HEK293 (cell line): ENCODE results near the gene CAPNS2.

Experiments
- CTCF ChIA-PET: fragments of 350-600 bp; formaldehyde crosslinking; extraction: SDS; loops from one replicate; lab custom pipeline; 2021; ENCODE audit warnings: antibody characterized with exemption; lab: Yijun Ruan, JAX
- POLR2A ChIA-PET: fragments of 300-600 bp; formaldehyde crosslinking; extraction: SDS; loops from one replicate; lab custom pipeline; 2020; ENCODE audit warnings: antibody characterized with exemption, inconsistent platforms; lab: Yijun Ruan, JAX
- H3K27ac ChIP-seq: fragments of 200-500 bp; sonication (Bioruptor generic); 2 replicates; pipeline ENCODE4 v1.5.1; 2014; ENCODE audit warnings: low read depth, low read length, control low read depth, inconsistent platforms; ENCODE audit errors: extremely low read depth
- H3K36me3 ChIP-seq, 2 experiments: fragments of 200-500 bp in 1 of 2; sonication (Bioruptor generic) in 1 of 2; 1 replicate in 1 of 2; 2 replicates in 1 of 2; pipeline ENCODE4 v1.5.1; 2014 to 2017; ENCODE audit warnings: inconsistent platforms in 2 of 2, low read length in 2 of 2; ENCODE audit not compliant: control insufficient read depth in 2 of 2, insufficient read depth in 1 of 2
- H3K4me1 ChIP-seq: fragments of 200-500 bp; sonication (Bioruptor generic); 2 replicates; pipeline ENCODE4 v1.5.1; 2014; ENCODE audit warnings: mild to moderate bottlenecking, low read length, inconsistent platforms; ENCODE audit not compliant: control insufficient read depth, insufficient read depth
- H3K4me3 ChIP-seq: 2 replicates; pipeline ENCODE4 v1.5.1; 2011; ENCODE audit warnings: low read depth, mild to moderate bottlenecking, control low read depth, low read length, moderate library complexity
- H3K9me3 ChIP-seq: fragments of 200-500 bp; sonication (Bioruptor generic); 2 replicates; pipeline ENCODE4 v1.5.1; 2014; ENCODE audit warnings: low read depth, low read length, inconsistent platforms; ENCODE audit not compliant: control insufficient read depth, insufficient read depth
- KLF9 ChIP-seq: fragments of 450-650 bp; formaldehyde crosslinking; IDR thresholded peaks from 2 replicates; pipeline ENCODE4 v1.5.1; 2016; ENCODE audit warnings: missing biosample characterization, missing genetic modification characterization, low read depth
- SP7 ChIP-seq: fragments of 450-650 bp; formaldehyde crosslinking; IDR thresholded peaks from 2 replicates; pipeline ENCODE4 v1.5.1; 2016; ENCODE audit warnings: missing biosample characterization, missing genetic modification characterization
- TRIM28 ChIP-seq: IDR thresholded peaks from 2 replicates; pipeline ENCODE4 v1.6.1; 2011; ENCODE audit warnings: low read length, control low read depth, borderline replicate concordance
- ZNF146 ChIP-seq: fragments of 450-650 bp; formaldehyde crosslinking; IDR thresholded peaks from 2 replicates; pipeline ENCODE4 v1.5.1; 2016; ENCODE audit warnings: missing biosample characterization, missing genetic modification characterization
- ZNF202 ChIP-seq: fragments of 450-650 bp; formaldehyde crosslinking; IDR thresholded peaks from 2 replicates; pipeline ENCODE4 v1.5.1; 2016; ENCODE audit warnings: missing biosample characterization, missing genetic modification characterization, borderline replicate concordance
- ZNF510 ChIP-seq: fragments of 450-650 bp; formaldehyde crosslinking; IDR thresholded peaks from 2 replicates; pipeline ENCODE4 v1.5.1; 2018; ENCODE audit warnings: mild to moderate bottlenecking, missing genetic modification characterization, missing biosample characterization; ENCODE audit not compliant: insufficient replicate concordance
- ZNF529 ChIP-seq: fragments of 450-650 bp; formaldehyde crosslinking; IDR thresholded peaks from 2 replicates; pipeline ENCODE4 v1.5.1; 2017; ENCODE audit warnings: missing genetic modification characterization, missing biosample characterization; ENCODE audit not compliant: insufficient replicate concordance
- ZNF596 ChIP-seq: fragments of 450-650 bp; IDR thresholded peaks from 2 replicates; pipeline ENCODE4 v1.5.0; 2018; ENCODE audit warnings: missing biosample characterization, mild to moderate bottlenecking, missing genetic modification characterization, moderate library complexity
- ZNF621 ChIP-seq: fragments of 450-650 bp; formaldehyde crosslinking; IDR thresholded peaks from 2 replicates; pipeline ENCODE4 v1.5.1; 2017; ENCODE audit warnings: missing biosample characterization, missing genetic modification characterization
- ZNF670 ChIP-seq: fragments of 450-650 bp; formaldehyde crosslinking; IDR thresholded peaks from 2 replicates; pipeline ENCODE4 v1.5.1; 2016; ENCODE audit warnings: missing biosample characterization, missing genetic modification characterization, low read depth
- ZNF677 ChIP-seq: fragments of 450-650 bp; IDR thresholded peaks from 2 replicates; pipeline ENCODE4 v1.5.0; 2018; ENCODE audit warnings: missing biosample characterization, mild to moderate bottlenecking, missing genetic modification characterization, moderate library complexity
- ZNF707 ChIP-seq: fragments of 450-650 bp; formaldehyde crosslinking; IDR thresholded peaks from 2 replicates; pipeline ENCODE4 v1.5.1; 2016; ENCODE audit warnings: missing biosample characterization, missing genetic modification characterization
- ZNF777 ChIP-seq: fragments of 450-650 bp; formaldehyde crosslinking; IDR thresholded peaks from 2 replicates; pipeline ENCODE4 v1.5.1; 2017; ENCODE audit warnings: missing biosample characterization, missing genetic modification characterization, borderline replicate concordance
- ZNF837 ChIP-seq: fragments of 450-650 bp; formaldehyde crosslinking; IDR thresholded peaks from 2 replicates; pipeline ENCODE4 v1.5.1; 2016; ENCODE audit warnings: missing biosample characterization, missing genetic modification characterization
- TF ChIP-seq, protein P1 (sequence below): fragments of 450-650 bp; formaldehyde crosslinking; IDR thresholded peaks from 2 replicates; pipeline ENCODE4 v1.5.1; 2016; ENCODE audit warnings: missing biosample characterization, missing genetic modification characterization
- TF ChIP-seq, protein P2 (sequence below): fragments of 450-650 bp; formaldehyde crosslinking; IDR thresholded peaks from 2 replicates; pipeline ENCODE4 v1.5.1; 2016; ENCODE audit warnings: missing biosample characterization, missing genetic modification characterization, borderline replicate concordance
- TF ChIP-seq, protein P3 (sequence below): fragments of 450-650 bp; formaldehyde crosslinking; IDR thresholded peaks from 2 replicates; pipeline ENCODE4 v1.5.1; 2016; ENCODE audit warnings: missing biosample characterization, missing genetic modification characterization, low read depth
- TF ChIP-seq, protein P4 (sequence below): fragments of 450-650 bp; formaldehyde crosslinking; IDR thresholded peaks from 2 replicates; pipeline ENCODE4 v1.5.1; 2016; ENCODE audit warnings: missing biosample characterization, missing genetic modification characterization, low read depth
- TF ChIP-seq, protein P5 (sequence below): fragments of 450-650 bp; formaldehyde crosslinking; IDR thresholded peaks from 2 replicates; pipeline ENCODE4 v1.5.1; 2016; ENCODE audit warnings: missing biosample characterization, missing genetic modification characterization

CAPNS2 gene

DNA sequence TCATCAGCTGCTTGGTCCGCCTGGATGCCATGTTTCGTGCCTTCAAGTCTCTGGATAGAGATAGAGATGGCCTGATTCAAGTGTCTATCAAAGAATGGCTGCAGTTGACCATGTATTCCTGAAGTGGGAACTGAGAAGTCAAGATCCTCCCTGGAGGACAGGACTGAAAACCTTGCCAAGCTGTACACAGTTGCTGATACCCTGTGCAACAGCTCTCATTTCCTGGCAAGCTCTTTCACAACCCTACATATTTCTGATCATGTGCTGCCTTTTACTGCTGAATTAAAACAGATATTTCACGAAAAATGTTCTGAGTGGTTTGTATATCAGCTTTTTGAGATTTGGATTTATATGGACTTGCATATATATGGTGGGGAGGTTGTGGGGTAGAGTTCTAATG is 898 bp downstream of the CAPNS2 start:
- H3K4me1 ChIP-seq, result no peaks in the 10 kb centered on the region
- POLR2A ChIA-PET, result no interaction called here
- H3K9me3 ChIP-seq, result no peaks in the 10 kb centered on the region
- H3K36me3 ChIP-seq, result no peaks in the 10 kb centered on the region
- no peak for TF ChIP-seq ZNF621
- no peak for TF ChIP-seq ZNF146
- no peak for TF ChIP-seq ZNF202
- TF ChIP-seq ZNF529 (tag by site-specific recombination), result no peak
- no peak for TF ChIP-seq SP7 (tag by site-specific recombination)
- no peak for TF ChIP-seq ZNF677
- no peak for TF ChIP-seq ZNF777 (tag by site-specific recombination)
- no peak for TF ChIP-seq ZNF707 (tag by site-specific recombination)
- TF ChIP-seq, protein P1, sequence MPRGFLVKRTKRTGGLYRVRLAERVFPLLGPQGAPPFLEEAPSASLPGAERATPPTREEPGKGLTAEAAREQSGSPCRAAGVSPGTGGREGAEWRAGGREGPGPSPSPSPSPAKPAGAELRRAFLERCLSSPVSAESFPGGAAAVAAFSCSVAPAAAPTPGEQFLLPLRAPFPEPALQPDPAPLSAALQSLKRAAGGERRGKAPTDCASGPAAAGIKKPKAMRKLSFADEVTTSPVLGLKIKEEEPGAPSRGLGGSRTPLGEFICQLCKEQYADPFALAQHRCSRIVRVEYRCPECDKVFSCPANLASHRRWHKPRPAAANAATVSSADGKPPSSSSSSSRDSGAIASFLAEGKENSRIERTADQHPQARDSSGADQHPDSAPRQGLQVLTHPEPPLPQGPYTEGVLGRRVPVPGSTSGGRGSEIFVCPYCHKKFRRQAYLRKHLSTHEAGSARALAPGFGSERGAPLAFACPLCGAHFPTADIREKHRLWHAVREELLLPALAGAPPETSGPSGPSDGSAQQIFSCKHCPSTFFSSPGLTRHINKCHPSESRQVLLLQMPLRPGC, result no peak
- TF ChIP-seq, protein P2, sequence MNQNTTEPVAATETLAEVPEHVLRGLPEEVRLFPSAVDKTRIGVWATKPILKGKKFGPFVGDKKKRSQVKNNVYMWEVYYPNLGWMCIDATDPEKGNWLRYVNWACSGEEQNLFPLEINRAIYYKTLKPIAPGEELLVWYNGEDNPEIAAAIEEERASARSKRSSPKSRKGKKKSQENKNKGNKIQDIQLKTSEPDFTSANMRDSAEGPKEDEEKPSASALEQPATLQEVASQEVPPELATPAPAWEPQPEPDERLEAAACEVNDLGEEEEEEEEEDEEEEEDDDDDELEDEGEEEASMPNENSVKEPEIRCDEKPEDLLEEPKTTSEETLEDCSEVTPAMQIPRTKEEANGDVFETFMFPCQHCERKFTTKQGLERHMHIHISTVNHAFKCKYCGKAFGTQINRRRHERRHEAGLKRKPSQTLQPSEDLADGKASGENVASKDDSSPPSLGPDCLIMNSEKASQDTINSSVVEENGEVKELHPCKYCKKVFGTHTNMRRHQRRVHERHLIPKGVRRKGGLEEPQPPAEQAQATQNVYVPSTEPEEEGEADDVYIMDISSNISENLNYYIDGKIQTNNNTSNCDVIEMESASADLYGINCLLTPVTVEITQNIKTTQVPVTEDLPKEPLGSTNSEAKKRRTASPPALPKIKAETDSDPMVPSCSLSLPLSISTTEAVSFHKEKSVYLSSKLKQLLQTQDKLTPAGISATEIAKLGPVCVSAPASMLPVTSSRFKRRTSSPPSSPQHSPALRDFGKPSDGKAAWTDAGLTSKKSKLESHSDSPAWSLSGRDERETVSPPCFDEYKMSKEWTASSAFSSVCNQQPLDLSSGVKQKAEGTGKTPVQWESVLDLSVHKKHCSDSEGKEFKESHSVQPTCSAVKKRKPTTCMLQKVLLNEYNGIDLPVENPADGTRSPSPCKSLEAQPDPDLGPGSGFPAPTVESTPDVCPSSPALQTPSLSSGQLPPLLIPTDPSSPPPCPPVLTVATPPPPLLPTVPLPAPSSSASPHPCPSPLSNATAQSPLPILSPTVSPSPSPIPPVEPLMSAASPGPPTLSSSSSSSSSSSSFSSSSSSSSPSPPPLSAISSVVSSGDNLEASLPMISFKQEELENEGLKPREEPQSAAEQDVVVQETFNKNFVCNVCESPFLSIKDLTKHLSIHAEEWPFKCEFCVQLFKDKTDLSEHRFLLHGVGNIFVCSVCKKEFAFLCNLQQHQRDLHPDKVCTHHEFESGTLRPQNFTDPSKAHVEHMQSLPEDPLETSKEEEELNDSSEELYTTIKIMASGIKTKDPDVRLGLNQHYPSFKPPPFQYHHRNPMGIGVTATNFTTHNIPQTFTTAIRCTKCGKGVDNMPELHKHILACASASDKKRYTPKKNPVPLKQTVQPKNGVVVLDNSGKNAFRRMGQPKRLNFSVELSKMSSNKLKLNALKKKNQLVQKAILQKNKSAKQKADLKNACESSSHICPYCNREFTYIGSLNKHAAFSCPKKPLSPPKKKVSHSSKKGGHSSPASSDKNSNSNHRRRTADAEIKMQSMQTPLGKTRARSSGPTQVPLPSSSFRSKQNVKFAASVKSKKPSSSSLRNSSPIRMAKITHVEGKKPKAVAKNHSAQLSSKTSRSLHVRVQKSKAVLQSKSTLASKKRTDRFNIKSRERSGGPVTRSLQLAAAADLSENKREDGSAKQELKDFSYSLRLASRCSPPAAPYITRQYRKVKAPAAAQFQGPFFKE (tag by site-specific recombination), result no peak
- TF ChIP-seq TRIM28, result no peak
- no peak for TF ChIP-seq ZNF510 (tag by site-specific recombination)
- TF ChIP-seq, protein P3, sequence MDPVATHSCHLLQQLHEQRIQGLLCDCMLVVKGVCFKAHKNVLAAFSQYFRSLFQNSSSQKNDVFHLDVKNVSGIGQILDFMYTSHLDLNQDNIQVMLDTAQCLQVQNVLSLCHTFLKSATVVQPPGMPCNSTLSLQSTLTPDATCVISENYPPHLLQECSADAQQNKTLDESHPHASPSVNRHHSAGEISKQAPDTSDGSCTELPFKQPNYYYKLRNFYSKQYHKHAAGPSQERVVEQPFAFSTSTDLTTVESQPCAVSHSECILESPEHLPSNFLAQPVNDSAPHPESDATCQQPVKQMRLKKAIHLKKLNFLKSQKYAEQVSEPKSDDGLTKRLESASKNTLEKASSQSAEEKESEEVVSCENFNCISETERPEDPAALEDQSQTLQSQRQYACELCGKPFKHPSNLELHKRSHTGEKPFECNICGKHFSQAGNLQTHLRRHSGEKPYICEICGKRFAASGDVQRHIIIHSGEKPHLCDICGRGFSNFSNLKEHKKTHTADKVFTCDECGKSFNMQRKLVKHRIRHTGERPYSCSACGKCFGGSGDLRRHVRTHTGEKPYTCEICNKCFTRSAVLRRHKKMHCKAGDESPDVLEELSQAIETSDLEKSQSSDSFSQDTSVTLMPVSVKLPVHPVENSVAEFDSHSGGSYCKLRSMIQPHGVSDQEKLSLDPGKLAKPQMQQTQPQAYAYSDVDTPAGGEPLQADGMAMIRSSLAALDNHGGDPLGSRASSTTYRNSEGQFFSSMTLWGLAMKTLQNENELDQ, result no peak
- TF ChIP-seq, protein P4, sequence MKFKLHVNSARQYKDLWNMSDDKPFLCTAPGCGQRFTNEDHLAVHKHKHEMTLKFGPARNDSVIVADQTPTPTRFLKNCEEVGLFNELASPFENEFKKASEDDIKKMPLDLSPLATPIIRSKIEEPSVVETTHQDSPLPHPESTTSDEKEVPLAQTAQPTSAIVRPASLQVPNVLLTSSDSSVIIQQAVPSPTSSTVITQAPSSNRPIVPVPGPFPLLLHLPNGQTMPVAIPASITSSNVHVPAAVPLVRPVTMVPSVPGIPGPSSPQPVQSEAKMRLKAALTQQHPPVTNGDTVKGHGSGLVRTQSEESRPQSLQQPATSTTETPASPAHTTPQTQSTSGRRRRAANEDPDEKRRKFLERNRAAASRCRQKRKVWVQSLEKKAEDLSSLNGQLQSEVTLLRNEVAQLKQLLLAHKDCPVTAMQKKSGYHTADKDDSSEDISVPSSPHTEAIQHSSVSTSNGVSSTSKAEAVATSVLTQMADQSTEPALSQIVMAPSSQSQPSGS, result no peak
- TF ChIP-seq, protein P5, sequence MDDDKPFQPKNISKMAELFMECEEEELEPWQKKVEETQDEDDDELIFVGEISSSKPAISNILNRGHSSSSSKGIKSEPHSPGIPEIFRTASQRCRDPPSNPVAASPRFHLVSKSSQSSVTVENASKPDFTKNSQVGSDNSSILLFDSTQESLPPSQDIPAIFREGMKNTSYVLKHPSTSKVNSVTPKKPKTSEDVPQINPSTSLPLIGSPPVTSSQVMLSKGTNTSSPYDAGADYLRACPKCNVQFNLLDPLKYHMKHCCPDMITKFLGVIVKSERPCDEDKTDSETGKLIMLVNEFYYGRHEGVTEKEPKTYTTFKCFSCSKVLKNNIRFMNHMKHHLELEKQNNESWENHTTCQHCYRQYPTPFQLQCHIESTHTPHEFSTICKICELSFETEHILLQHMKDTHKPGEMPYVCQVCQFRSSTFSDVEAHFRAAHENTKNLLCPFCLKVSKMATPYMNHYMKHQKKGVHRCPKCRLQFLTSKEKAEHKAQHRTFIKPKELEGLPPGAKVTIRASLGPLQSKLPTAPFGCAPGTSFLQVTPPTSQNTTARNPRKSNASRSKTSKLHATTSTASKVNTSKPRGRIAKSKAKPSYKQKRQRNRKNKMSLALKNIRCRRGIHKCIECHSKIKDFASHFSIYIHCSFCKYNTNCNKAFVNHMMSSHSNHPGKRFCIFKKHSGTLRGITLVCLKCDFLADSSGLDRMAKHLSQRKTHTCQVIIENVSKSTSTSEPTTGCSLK, result no peak
- TF ChIP-seq KLF9, result no peak
- TF ChIP-seq ZNF596 (tag by site-specific recombination), result no peak
- no peak for TF ChIP-seq ZNF670 (tag by site-specific recombination)
- no peak for TF ChIP-seq ZNF837 (tag by site-specific recombination)
- CTCF ChIA-PET, result interaction anchor here (1.3 kb wide), 1 partner anchor 102 kb away, joined by 4 read pairs; no protein-coding TSS in a partner anchor
- no peak overlapping the region for H3K27ac ChIP-seq
- H3K4me3 ChIP-seq, result no peak overlapping the region
